T-helper 1 cell treated with Interleukin-12 subunit alpha and Interleukin-12 subunit beta and Interleukin-4 antibody, amounts not matched to agents 30 μg/mL and 1 μg/mL, for 36 hours (primary cell): Measurements from ENCODE around the gene POLRMT.
"Not testable (repeated sequence)": the region's sequence is repeated elsewhere in the genome, so short reads cannot be mapped to it uniquely, and the experiment has no call there.

ENCODE experiments used
- H3K27ac Mint-ChIP-seq: one replicate; pipeline ENCODE4 v1.8.0; 2021; ENCODE audit warnings: mild to moderate bottlenecking, mixed read lengths
- H3K27me3 Mint-ChIP-seq: one replicate; pipeline ENCODE4 v1.8.0; 2021; ENCODE audit warnings: low read depth, mixed read lengths
- H3K36me3 Mint-ChIP-seq: one replicate; pipeline ENCODE4 v1.8.0; 2021; ENCODE audit warnings: low read depth, mixed read lengths
- H3K4me1 Mint-ChIP-seq: one replicate; pipeline ENCODE4 v1.8.0; 2021; ENCODE audit warnings: low read depth, mixed read lengths
- H3K4me3 Mint-ChIP-seq: one replicate; pipeline ENCODE4 v1.8.0; 2021; ENCODE audit warnings: mild to moderate bottlenecking, moderate library complexity, mixed read lengths
- H3K9me3 Mint-ChIP-seq: one replicate; pipeline ENCODE4 v1.8.0; 2021; ENCODE audit warnings: mixed read lengths

Gene POLRMT

GRCh38 chr19:607301-608154 is 25.8 kb downstream of the POLRMT start:
- Mint-ChIP-seq H3K27ac (no peak overlapping the region), H3K4me1 (peaks cover 5% of the 10 kb centered on the region), H3K9me3 (no peaks in the 10 kb centered on the region), H3K27me3 (no peaks in the 10 kb centered on the region), H3K36me3 (peaks cover 2% of the 10 kb centered on the region), H3K4me3 (no peak overlapping the region)

DNA sequence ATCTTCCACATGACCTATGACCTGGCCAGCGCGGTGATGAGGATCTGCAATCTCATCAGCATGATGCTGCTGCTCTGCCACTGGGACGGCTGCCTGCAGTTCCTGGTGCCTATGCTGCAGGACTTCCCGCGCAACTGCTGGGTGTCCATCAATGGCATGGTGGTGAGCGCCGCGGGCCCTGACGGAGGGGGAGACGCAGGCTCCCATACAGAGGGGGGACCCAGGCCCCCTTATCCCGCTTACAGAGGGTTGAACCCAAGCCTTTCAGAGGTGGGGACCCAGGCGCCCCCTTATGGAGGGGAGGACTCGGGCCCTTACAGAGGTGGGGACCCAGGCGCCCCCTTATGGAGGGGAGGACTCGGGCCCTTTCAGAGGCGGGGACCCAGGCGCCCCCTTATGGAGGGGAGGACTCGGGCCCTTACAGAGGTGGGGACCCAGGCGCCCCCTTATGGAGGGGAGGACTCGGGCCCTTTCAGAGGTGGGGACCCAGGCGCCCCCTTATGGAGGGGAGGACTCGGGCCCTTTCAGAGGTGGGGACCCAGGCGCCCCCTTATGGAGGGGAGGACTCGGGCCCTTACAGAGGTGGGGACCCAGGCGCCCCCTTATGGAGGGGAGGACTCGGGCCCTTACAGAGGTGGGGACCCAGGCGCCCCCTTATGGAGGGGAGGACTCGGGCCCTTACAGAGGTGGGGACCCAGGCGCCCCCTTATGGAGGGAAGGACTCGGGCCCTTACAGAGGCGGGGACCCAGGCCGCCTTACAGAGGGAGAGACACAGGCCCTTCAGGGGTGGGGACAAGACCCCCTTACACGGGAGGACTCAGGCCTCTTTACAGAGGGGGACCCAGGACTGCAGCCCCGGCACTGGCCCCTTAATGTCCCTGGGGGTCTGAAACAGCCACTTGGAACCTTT is 28.0 kb downstream of the POLRMT start:
- H3K4me1 Mint-ChIP-seq, H3K4me3 Mint-ChIP-seq, H3K27me3 Mint-ChIP-seq, H3K36me3 Mint-ChIP-seq, H3K9me3 Mint-ChIP-seq, H3K27ac Mint-ChIP-seq: not testable (repeated sequence)

DNA sequence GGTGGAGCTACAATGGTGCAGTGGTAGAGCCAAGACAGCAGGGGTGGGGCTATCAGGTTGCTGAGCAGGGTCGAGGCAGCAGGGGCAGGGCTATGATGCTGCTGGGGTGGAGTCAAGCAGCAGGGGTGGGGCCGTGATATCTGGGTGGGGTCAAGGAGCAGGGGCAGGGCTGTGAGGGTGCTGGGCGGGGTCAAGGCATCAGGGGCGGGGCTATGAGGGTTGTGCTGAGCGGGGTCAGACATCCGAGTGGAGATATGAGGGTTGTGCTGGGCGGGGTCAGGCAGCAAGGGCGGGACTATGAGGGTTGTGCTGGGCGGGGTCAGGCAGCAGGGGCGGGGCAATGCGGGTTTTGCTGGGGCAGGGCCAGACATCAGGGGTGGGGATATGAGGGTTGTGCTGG is 29.0 kb downstream of the POLRMT start:
- H3K4me1 Mint-ChIP-seq: no peaks in the 10 kb centered on the region
- H3K27me3 Mint-ChIP-seq: no peaks in the 10 kb centered on the region
- H3K9me3 Mint-ChIP-seq: no peaks in the 10 kb centered on the region
- H3K36me3 Mint-ChIP-seq: no peaks in the 10 kb centered on the region
- H3K4me3 Mint-ChIP-seq: no peak overlapping the region
- no peak overlapping the region for H3K27ac Mint-ChIP-seq

GRCh38 chr19:603779-604178 is 29.6 kb downstream of the POLRMT start:
- H3K9me3 Mint-ChIP-seq, H3K27ac Mint-ChIP-seq, H3K4me1 Mint-ChIP-seq, H3K36me3 Mint-ChIP-seq, H3K27me3 Mint-ChIP-seq, H3K4me3 Mint-ChIP-seq: not testable (repeated sequence)

GRCh38 chr19:603302-603639 is 30.1 kb downstream of the POLRMT start:
- not testable (repeated sequence) for H3K36me3 Mint-ChIP-seq, H3K9me3 Mint-ChIP-seq, H3K4me1 Mint-ChIP-seq, H3K4me3 Mint-ChIP-seq, H3K27ac Mint-ChIP-seq, H3K27me3 Mint-ChIP-seq

GRCh38 chr19:602391-603301 is 30.7 kb downstream of the POLRMT start:
- Mint-ChIP-seq H3K27ac (no peak overlapping the region), H3K4me1 (no peaks in the 10 kb centered on the region), H3K36me3 (no peaks in the 10 kb centered on the region), H3K27me3 (no peaks in the 10 kb centered on the region), H3K9me3 (no peaks in the 10 kb centered on the region), H3K4me3 (no peak overlapping the region)

- Mint-ChIP-seq H3K4me1 (no peaks in the 10 kb centered on the region), H3K9me3 (no peaks in the 10 kb centered on the region), H3K27ac (no peak overlapping the region), H3K27me3 (no peaks in the 10 kb centered on the region), H3K4me3 (no peak overlapping the region), H3K36me3 (no peaks in the 10 kb centered on the region)
These were observed 31.5 kb downstream of the POLRMT start for GRCh38 chr19:601790-602189.

- Mint-ChIP-seq H3K4me3 (no peak overlapping the region), H3K9me3 (no peaks in the 10 kb centered on the region), H3K27ac (no peak overlapping the region), H3K4me1 (no peaks in the 10 kb centered on the region), H3K27me3 (no peaks in the 10 kb centered on the region), H3K36me3 (no peaks in the 10 kb centered on the region)
These were observed 32.0 kb downstream of the POLRMT start for GRCh38 chr19:601310-601709.

GRCh38 chr19:597406-598315 is 35.7 kb downstream of the POLRMT start:
- Mint-ChIP-seq H3K27ac (no peak overlapping the region), H3K9me3 (no peaks in the 10 kb centered on the region), H3K4me1 (no peaks in the 10 kb centered on the region), H3K27me3 (peaks cover 7% of the 10 kb centered on the region), H3K36me3 (no peaks in the 10 kb centered on the region), H3K4me3 (no peak overlapping the region)

DNA sequence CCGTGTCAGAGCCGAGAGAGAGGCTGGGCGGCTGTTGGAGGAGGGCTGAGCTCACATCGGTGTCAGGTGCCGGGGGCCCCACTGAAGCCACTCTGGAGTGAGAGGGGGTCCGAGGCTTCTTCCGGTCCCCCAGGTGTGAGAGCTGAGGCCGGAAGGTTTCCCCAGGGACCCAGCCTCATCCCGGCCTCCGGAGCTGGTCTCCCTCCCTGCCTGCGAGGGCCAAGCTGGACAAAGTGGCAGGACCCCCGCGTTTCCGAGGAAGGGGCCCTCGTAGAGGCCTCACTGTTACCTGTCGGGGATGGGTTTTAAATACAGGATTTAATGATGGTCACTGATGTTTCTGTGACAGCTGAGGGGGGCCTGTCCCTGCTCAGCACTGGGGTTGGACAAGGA is 37.1 kb downstream of the POLRMT start:
- Mint-ChIP-seq H3K9me3 (no peaks in the 10 kb centered on the region), H3K4me3 (no peak overlapping the region), H3K36me3 (no peaks in the 10 kb centered on the region), H3K27ac (no peak overlapping the region), H3K4me1 (no peaks in the 10 kb centered on the region), H3K27me3 (peaks cover 9% of the 10 kb centered on the region)

- Mint-ChIP-seq H3K27me3 (peaks cover 11% of the 10 kb centered on the region), H3K4me3 (no peak overlapping the region), H3K36me3 (no peaks in the 10 kb centered on the region), H3K27ac (no peak overlapping the region), H3K9me3 (no peaks in the 10 kb centered on the region), H3K4me1 (no peaks in the 10 kb centered on the region)
These were observed 37.7 kb downstream of the POLRMT start for GRCh38 chr19:595326-596262.

DNA sequence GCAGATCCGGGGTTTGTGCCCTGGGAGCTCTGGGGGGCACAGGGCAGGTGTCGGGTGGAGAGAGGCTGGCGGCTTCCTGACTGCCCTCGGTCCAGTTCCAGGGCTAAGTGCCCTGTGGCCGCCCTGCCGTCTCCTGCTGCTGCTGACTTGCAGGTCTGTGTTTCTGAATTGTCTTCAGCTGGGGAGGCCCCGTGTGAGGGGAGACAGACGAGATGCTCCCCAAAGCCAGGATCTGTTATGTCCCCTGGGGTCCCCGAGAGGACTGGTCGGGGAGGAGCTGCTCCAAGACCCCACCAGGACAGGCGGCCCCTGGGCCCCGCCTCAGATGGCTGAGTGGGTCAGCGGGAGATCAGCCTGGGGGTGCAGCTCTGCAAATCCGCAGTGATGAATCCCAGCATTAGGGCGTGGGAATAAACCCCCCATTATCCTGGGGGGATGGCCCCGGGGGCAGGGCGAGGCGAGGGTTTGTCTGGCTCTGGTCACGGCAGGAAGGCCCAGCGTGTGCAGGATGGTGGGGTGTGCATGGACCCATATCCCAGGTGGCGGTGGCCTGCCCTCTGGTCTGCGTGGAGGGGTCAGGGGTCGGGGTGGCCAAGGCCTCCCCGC is 39.0 kb downstream of the POLRMT start:
- no peaks in the 10 kb centered on the region for H3K9me3 Mint-ChIP-seq
- H3K4me1 Mint-ChIP-seq: no peaks in the 10 kb centered on the region

More for the DNA sequence above, 39.0 kb downstream of the POLRMT start:
- H3K27ac Mint-ChIP-seq: no peak overlapping the region
- H3K4me3 Mint-ChIP-seq: no peak overlapping the region
- H3K27me3 Mint-ChIP-seq: peaks cover 11% of the 10 kb centered on the region
- no peaks in the 10 kb centered on the region for H3K36me3 Mint-ChIP-seq
